SK-N-SH treated with all-trans-retinoic acid at 6 μM for 48 hours (cell line): ENCODE data around the gene TNFRSF25.

Source experiments
- ATAC-seq: fragments of 200-7000 bp; cut with Tn5 transposase; 3 replicates; pipeline ENCODE4 v1.9.1; 2020; ENCODE audit warnings: mild to moderate bottlenecking, moderate library complexity
- ARNTL ChIP-seq: fragments of 450-650 bp; formaldehyde crosslinking; IDR thresholded peaks from 2 replicates; pipeline ENCODE4 v1.5.0; 2020; ENCODE audit warnings: low read depth, mild to moderate bottlenecking, moderate library complexity, borderline replicate concordance
- CSDC2 ChIP-seq: fragments of 250-450 bp; sonication (Bioruptor Pico); IDR thresholded peaks from 2 replicates; pipeline ENCODE4 v1.5.0; 2020; ENCODE audit warnings: mild to moderate bottlenecking, moderate library complexity
- CSRNP3 ChIP-seq: fragments of 250-450 bp; sonication (Bioruptor Pico); IDR thresholded peaks from 2 replicates; pipeline ENCODE4 v1.5.1; 2021; ENCODE audit warnings: mild to moderate bottlenecking, moderate library complexity
- ESRRG ChIP-seq: fragments of 250-450 bp; sonication (Bioruptor Pico); IDR thresholded peaks from 2 replicates; pipeline ENCODE4 v1.6.1; 2021; ENCODE audit warnings: mild to moderate bottlenecking
- GLIS3 ChIP-seq: fragments of 250-450 bp; sonication (Bioruptor Pico); IDR thresholded peaks from 2 replicates; pipeline ENCODE4 v1.5.0; 2020; ENCODE audit warnings: mild to moderate bottlenecking, moderate library complexity
- ISL1 ChIP-seq: fragments of 250-450 bp; sonication (Bioruptor Pico); IDR thresholded peaks from 2 replicates; pipeline ENCODE4 v2.1.2; 2022; ENCODE audit warnings: mild to moderate bottlenecking, moderate library complexity
- OSR1 ChIP-seq: fragments of 250-450 bp; sonication (Bioruptor Pico); IDR thresholded peaks from 2 replicates; pipeline ENCODE4 v1.8.0; 2022; ENCODE audit warnings: moderate library complexity, mild to moderate bottlenecking, inconsistent platforms
- PPARA ChIP-seq: fragments of 250-450 bp; sonication (Bioruptor Pico); IDR thresholded peaks from 2 replicates; pipeline ENCODE4 v1.5.0; 2020; ENCODE audit warnings: mild to moderate bottlenecking, borderline replicate concordance
- RARB ChIP-seq: fragments of 250-450 bp; sonication (Bioruptor Pico); IDR thresholded peaks from 2 replicates; pipeline ENCODE4 v1.8.0; 2021; ENCODE audit warnings: mild to moderate bottlenecking, moderate library complexity
- SNAI2 ChIP-seq: fragments of 250-450 bp; sonication (Bioruptor Pico); IDR thresholded peaks from 2 replicates; pipeline ENCODE4 v1.5.0; 2020; ENCODE audit warnings: mild to moderate bottlenecking, moderate library complexity
- TCF4 ChIP-seq: fragments of 250-450 bp; sonication (Bioruptor Pico); IDR thresholded peaks from 2 replicates; pipeline ENCODE4 v1.8.0; 2021; ENCODE audit warnings: mild to moderate bottlenecking, moderate library complexity, borderline replicate concordance
- ZC3H10 ChIP-seq: fragments of 250-450 bp; sonication (Bioruptor Pico); IDR thresholded peaks from 2 replicates; pipeline ENCODE4 v1.5.1; 2021; ENCODE audit warnings: mild to moderate bottlenecking, moderate library complexity
- ZFP30 ChIP-seq: fragments of 450-650 bp; formaldehyde crosslinking; IDR thresholded peaks from 2 replicates; pipeline ENCODE4 v1.5.0; 2022; ENCODE audit warnings: mild to moderate bottlenecking, moderate library complexity
- ZNF70 ChIP-seq: fragments of 450-650 bp; formaldehyde crosslinking; IDR thresholded peaks from 2 replicates; pipeline ENCODE4 v1.5.0; 2020; ENCODE audit warnings: mild to moderate bottlenecking, moderate library complexity
- ZNF8 ChIP-seq: fragments of 450-650 bp; formaldehyde crosslinking; IDR thresholded peaks from 2 replicates; pipeline ENCODE4 v1.5.0; 2020; ENCODE audit warnings: mild to moderate bottlenecking, moderate library complexity
- TF ChIP-seq, protein P1 (sequence below): fragments of 250-450 bp; sonication (Bioruptor Pico); IDR thresholded peaks from 2 replicates; pipeline ENCODE4 v1.5.0; 2020; ENCODE audit warnings: mild to moderate bottlenecking, moderate library complexity
- TF ChIP-seq, protein P2 (sequence below): fragments of 250-450 bp; sonication (Bioruptor Pico); IDR thresholded peaks from 2 replicates; pipeline ENCODE4 v1.5.1; 2020; ENCODE audit warnings: low read depth, mild to moderate bottlenecking, moderate library complexity
- TF ChIP-seq, protein P3 (sequence below): fragments of 250-450 bp; sonication (Bioruptor Pico); IDR thresholded peaks from 2 replicates; pipeline ENCODE4 v1.8.0; 2020; ENCODE audit warnings: mild to moderate bottlenecking, moderate library complexity, borderline replicate concordance

TNFRSF25 gene

DNA sequence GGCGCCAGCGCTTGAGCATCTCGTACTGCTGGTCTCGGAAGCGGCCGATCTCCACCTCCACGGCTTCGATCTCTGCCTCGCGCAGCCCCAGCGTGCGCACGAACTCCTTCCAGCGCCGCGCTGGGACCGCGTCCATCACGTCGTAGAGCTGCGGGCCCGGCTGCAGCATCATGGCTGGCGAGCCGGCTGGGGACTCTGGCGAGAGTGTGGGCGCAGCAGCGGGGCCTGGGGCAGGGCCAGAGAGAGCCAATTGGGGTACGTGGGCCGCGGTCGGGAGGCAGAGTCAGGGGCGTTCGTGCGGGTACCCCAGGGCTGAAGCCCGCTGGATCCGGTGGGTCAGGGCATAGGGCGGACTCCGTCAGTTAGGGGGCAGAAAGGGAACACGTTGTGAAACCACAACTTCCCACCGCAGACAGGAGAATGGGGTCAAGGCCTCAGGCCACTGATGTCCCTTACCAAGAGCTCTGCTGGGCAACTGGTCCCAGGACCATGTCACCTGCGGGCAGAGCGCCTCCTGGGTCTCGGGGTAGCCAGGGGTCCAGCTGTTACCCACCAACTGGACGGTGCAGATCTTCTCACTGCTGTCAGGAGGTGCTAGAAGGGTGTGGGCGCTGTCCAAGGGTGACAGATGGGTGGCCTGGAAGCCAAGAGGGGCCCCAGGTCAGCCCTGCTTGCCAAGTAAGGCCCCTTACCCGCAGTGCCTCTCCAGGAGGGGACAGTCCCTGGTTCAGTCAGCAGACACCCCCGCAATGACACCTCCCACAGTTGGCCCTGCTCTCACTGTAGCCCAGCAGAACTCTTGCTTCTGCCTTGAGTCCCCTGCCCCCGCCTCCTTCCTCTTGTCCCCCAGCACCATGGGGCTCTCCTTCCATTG lies 4.2 kb downstream of the TNFRSF25 start:
- ATAC-seq = no peak
- TF ChIP-seq, protein P1, sequence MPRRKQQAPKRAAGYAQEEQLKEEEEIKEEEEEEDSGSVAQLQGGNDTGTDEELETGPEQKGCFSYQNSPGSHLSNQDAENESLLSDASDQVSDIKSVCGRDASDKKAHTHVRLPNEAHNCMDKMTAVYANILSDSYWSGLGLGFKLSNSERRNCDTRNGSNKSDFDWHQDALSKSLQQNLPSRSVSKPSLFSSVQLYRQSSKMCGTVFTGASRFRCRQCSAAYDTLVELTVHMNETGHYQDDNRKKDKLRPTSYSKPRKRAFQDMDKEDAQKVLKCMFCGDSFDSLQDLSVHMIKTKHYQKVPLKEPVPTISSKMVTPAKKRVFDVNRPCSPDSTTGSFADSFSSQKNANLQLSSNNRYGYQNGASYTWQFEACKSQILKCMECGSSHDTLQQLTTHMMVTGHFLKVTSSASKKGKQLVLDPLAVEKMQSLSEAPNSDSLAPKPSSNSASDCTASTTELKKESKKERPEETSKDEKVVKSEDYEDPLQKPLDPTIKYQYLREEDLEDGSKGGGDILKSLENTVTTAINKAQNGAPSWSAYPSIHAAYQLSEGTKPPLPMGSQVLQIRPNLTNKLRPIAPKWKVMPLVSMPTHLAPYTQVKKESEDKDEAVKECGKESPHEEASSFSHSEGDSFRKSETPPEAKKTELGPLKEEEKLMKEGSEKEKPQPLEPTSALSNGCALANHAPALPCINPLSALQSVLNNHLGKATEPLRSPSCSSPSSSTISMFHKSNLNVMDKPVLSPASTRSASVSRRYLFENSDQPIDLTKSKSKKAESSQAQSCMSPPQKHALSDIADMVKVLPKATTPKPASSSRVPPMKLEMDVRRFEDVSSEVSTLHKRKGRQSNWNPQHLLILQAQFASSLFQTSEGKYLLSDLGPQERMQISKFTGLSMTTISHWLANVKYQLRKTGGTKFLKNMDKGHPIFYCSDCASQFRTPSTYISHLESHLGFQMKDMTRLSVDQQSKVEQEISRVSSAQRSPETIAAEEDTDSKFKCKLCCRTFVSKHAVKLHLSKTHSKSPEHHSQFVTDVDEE (CRISPR knock-in tag) = no peak
- no peak for TF ChIP-seq ZNF8 (CRISPR knock-in tag)
- TF ChIP-seq ESRRG (CRISPR knock-in tag) = no peak

- TF ChIP-seq ISL1 (CRISPR knock-in tag) (no peak), TCF4 (CRISPR knock-in tag) (no peak), ARNTL (CRISPR knock-in tag) (no peak), CSRNP3 (CRISPR knock-in tag) (no peak), PPARA (CRISPR knock-in tag) (no peak), GLIS3 (CRISPR knock-in tag) (no peak)
- no peak for ATAC-seq
Observed at GRCh38 chr1:6461051-6461530, 4.9 kb downstream of the TNFRSF25 start.

- no peak for ATAC-seq
- TF ChIP-seq TCF4 (CRISPR knock-in tag) (no peak), RARB (CRISPR knock-in tag) (no peak), ARNTL (CRISPR knock-in tag) (no peak), ISL1 (CRISPR knock-in tag) (no peak)
- TF ChIP-seq, protein P2, sequence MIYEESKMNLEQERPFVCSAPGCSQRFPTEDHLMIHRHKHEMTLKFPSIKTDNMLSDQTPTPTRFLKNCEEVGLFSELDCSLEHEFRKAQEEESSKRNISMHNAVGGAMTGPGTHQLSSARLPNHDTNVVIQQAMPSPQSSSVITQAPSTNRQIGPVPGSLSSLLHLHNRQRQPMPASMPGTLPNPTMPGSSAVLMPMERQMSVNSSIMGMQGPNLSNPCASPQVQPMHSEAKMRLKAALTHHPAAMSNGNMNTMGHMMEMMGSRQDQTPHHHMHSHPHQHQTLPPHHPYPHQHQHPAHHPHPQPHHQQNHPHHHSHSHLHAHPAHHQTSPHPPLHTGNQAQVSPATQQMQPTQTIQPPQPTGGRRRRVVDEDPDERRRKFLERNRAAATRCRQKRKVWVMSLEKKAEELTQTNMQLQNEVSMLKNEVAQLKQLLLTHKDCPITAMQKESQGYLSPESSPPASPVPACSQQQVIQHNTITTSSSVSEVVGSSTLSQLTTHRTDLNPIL (CRISPR knock-in tag) = no peak
Observed at GRCh38 chr1:6460301-6461050, 5.5 kb downstream of the TNFRSF25 start.

DNA sequence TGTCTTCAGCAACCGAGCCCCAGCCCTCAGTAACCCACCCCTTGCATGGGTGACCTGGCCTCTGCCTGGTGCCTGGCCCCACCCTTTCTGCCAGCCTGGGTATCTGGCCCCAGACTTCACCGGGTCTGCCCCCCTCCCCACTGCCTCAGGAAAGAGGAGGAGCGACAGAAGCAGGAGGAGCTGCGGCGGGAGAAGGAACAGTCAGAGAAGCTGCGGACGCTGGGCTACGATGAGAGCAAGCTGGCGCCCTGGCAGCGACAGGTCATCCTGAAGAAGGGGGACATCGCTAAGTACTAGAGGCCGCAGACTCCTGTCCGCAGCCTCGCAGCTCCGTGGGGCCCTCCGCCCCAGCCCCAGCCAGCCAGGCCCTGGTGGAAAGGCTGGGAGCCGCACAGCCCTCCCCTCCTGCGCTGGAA lies 6.1 kb downstream of the TNFRSF25 start:
- ATAC-seq = no peak
- TF ChIP-seq, protein P1 (CRISPR knock-in tag) = no peak
- TF ChIP-seq CSRNP3 (CRISPR knock-in tag) = no peak
- no peak for TF ChIP-seq OSR1 (CRISPR knock-in tag)
- no peak for TF ChIP-seq TCF4 (CRISPR knock-in tag)
- no peak for TF ChIP-seq ZFP30 (CRISPR knock-in tag)
- no peak for TF ChIP-seq ESRRG (CRISPR knock-in tag)
- TF ChIP-seq SNAI2 = no peak
- no peak for TF ChIP-seq CSDC2 (CRISPR knock-in tag)
- TF ChIP-seq ZNF70 (CRISPR knock-in tag) = no peak
- no peak for TF ChIP-seq ISL1 (CRISPR knock-in tag)
- no peak for TF ChIP-seq ZC3H10 (CRISPR knock-in tag)
- TF ChIP-seq ZNF8 (CRISPR knock-in tag) = no peak
- TF ChIP-seq, protein P3, sequence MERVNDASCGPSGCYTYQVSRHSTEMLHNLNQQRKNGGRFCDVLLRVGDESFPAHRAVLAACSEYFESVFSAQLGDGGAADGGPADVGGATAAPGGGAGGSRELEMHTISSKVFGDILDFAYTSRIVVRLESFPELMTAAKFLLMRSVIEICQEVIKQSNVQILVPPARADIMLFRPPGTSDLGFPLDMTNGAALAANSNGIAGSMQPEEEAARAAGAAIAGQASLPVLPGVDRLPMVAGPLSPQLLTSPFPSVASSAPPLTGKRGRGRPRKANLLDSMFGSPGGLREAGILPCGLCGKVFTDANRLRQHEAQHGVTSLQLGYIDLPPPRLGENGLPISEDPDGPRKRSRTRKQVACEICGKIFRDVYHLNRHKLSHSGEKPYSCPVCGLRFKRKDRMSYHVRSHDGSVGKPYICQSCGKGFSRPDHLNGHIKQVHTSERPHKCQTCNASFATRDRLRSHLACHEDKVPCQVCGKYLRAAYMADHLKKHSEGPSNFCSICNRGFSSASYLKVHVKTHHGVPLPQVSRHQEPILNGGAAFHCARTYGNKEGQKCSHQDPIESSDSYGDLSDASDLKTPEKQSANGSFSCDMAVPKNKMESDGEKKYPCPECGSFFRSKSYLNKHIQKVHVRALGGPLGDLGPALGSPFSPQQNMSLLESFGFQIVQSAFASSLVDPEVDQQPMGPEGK (CRISPR knock-in tag) = no peak
- TF ChIP-seq, protein P2 (CRISPR knock-in tag) = no peak
